DOHH2 (cell line): Measurements from ENCODE around the gene SMCR8.

ENCODE experiments used
- H3F3A ChIP-seq: fragments of 200-600 bp; sonication (generic), shearing (Covaris generic); 2 replicates; pipeline ENCODE4 v1.6.0; 2016; ENCODE audit warnings: antibody characterized with exemption, mild to moderate bottlenecking; ENCODE audit not compliant: control insufficient read depth, insufficient read depth
- H3K27ac ChIP-seq: fragments of 200-600 bp; sonication (generic); 2 replicates; pipeline ENCODE4 v1.5.1; 2014; ENCODE audit warnings: low read depth, mild to moderate bottlenecking, low read length, moderate library complexity
- H3K27me3 ChIP-seq: fragments of 200-600 bp; sonication (generic); 2 replicates; pipeline ENCODE4 v1.6.1; 2014; ENCODE audit warnings: mild to moderate bottlenecking, low read length, mixed read lengths; ENCODE audit not compliant: control insufficient read depth
- H3K36me3 ChIP-seq: fragments of 200-600 bp; sonication (generic); 2 replicates; pipeline ENCODE4 v1.6.1; 2014; ENCODE audit warnings: mild to moderate bottlenecking, low read length, moderate library complexity, mixed read lengths; ENCODE audit not compliant: control insufficient read depth
- H3K4me1 ChIP-seq: fragments of 200-600 bp; sonication (generic); 2 replicates; pipeline ENCODE4 v1.6.1; 2014; ENCODE audit warnings: mild to moderate bottlenecking, low read length, mixed read lengths; ENCODE audit not compliant: control insufficient read depth
- H3K4me2 ChIP-seq: fragments of 200-600 bp; sonication (generic); 2 replicates; pipeline ENCODE4 v1.6.0; 2014; ENCODE audit warnings: mild to moderate bottlenecking, low read length, moderate library complexity
- H3K4me3 ChIP-seq: fragments of 200-600 bp; sonication (generic); 2 replicates; pipeline ENCODE4 v1.5.1; 2014; ENCODE audit warnings: mild to moderate bottlenecking, low read length, mixed read lengths
- H3K79me2 ChIP-seq: fragments of 200-600 bp; sonication (generic); 2 replicates; pipeline ENCODE4 v1.6.1; 2014; ENCODE audit warnings: mild to moderate bottlenecking, low read length, mixed read lengths; ENCODE audit not compliant: control insufficient read depth
- H3K9me2 ChIP-seq: fragments of 200-600 bp; sonication (generic); replicated peaks from 2 replicates; pipeline ENCODE4 v1.6.1; 2014; ENCODE audit warnings: mild to moderate bottlenecking, low read length, mixed read lengths; ENCODE audit not compliant: control insufficient read depth
- H3K9me3 ChIP-seq: fragments of 200-600 bp; sonication (generic); 2 replicates; pipeline ENCODE4 v1.6.1; 2014; ENCODE audit warnings: antibody characterized with exemption, low read length, mixed read lengths; ENCODE audit not compliant: control insufficient read depth, insufficient read depth
- H4K20me1 ChIP-seq: fragments of 200-600 bp; sonication (generic); 2 replicates; pipeline ENCODE4 v1.6.0; 2014; ENCODE audit warnings: low read depth, mild to moderate bottlenecking, antibody characterized with exemption, low read length, moderate library complexity; ENCODE audit not compliant: control insufficient read depth, insufficient read depth
- CTCF ChIP-seq: fragments of 200-600 bp; sonication (generic); IDR thresholded peaks from one replicate; pipeline ENCODE4 v1.5.1; 2014; ENCODE audit warnings: antibody characterized with exemption, mild to moderate bottlenecking, low read depth, low read length; ENCODE audit not compliant: poor library complexity, severe bottlenecking
- EZH2phosphoT487 ChIP-seq: fragments of 200-600 bp; sonication (generic); IDR thresholded peaks from 2 replicates; pipeline ENCODE4 v1.6.1; 2017; ENCODE audit warnings: borderline replicate concordance, mild to moderate bottlenecking, antibody characterized with exemption, low read length, moderate library complexity, mixed read lengths

The SMCR8 gene

GRCh38 chr17:18353541-18353940, 38.4 kb downstream of the SMCR8 start:
- H3K27ac ChIP-seq = no peak overlapping the region
- H3K9me2 ChIP-seq = no peaks in the 10 kb centered on the region
- peaks cover 51% of the 10 kb centered on the region for H3K36me3 ChIP-seq
- no peaks in the 10 kb centered on the region for H4K20me1 ChIP-seq
- no peak overlapping the region for H3K4me2 ChIP-seq
- TF ChIP-seq EZH2phosphoT487 = no peak
- no peak for TF ChIP-seq CTCF
- no peaks in the 10 kb centered on the region for H3K4me1 ChIP-seq
- no peaks in the 10 kb centered on the region for H3K27me3 ChIP-seq
- H3K9me3 ChIP-seq = no peaks in the 10 kb centered on the region
- H3F3A ChIP-seq = no peaks in the 10 kb centered on the region
- H3K79me2 ChIP-seq = peaks cover 18% of the 10 kb centered on the region
- no peak overlapping the region for H3K4me3 ChIP-seq

- peaks cover 57% of the 10 kb centered on the region for H3K36me3 ChIP-seq
These were observed 41.5 kb downstream of the SMCR8 start for GRCh38 chr17:18356624-18357023.

GRCh38 chr17:18360518-18360917, 45.4 kb downstream of the SMCR8 start:
- Histone ChIP-seq H3K79me2 (peaks cover 63% of the 10 kb centered on the region), H3K9me2 (no peaks in the 10 kb centered on the region), H4K20me1 (0 out of 2 replicates have a peak, but pooled peaks cover 2% of the 10 kb centered on the region), H3F3A (no peaks in the 10 kb centered on the region), H3K4me3 (no peak overlapping the region), H3K9me3 (no peaks in the 10 kb centered on the region), H3K27ac (no peak overlapping the region), H3K36me3 (peaks cover 44% of the 10 kb centered on the region), H3K27me3 (no peaks in the 10 kb centered on the region), H3K4me2 (no peak overlapping the region), H3K4me1 (peaks cover 11% of the 10 kb centered on the region)
- no peak for TF ChIP-seq EZH2phosphoT487
- no peak for TF ChIP-seq CTCF

More at GRCh38 chr17:18356624-18357023, 41.5 kb downstream of the SMCR8 start:
- Histone ChIP-seq H3F3A (no peaks in the 10 kb centered on the region), H3K4me1 (peaks cover under 1% of the 10 kb centered on the region), H3K27me3 (no peaks in the 10 kb centered on the region), H3K4me3 (no peak overlapping the region), H3K9me2 (no peaks in the 10 kb centered on the region), H3K79me2 (peaks cover 46% of the 10 kb centered on the region), H3K27ac (no peak overlapping the region), H4K20me1 (no peaks in the 10 kb centered on the region), H3K4me2 (no peak overlapping the region), H3K9me3 (no peaks in the 10 kb centered on the region)
- TF ChIP-seq CTCF (no peak), EZH2phosphoT487 (no peak)
